Measurements from ENCODE around the gene KIF13A.
"Not testable (repeated sequence)": the region's sequence is repeated elsewhere in the genome, so short reads cannot be mapped to it uniquely, and the experiment has no call there.

- TF ChIP-seq CTCF (IDR thresholded peaks at IDR 0.05; ENCODE audit: insufficient read depth, low read length); POLR2AphosphoS5 (IDR thresholded peaks at IDR 0.05; ENCODE audit: low read depth); GABPA (IDR thresholded peaks at IDR 0.05; ENCODE audit: low read depth): not testable (repeated sequence)
Measured at GRCh38 chr6:17735311-17735710, 252.1 kb downstream of the KIF13A start.

Measured in HL-60 (cell line).